Ishikawa (cell line): ENCODE results near the gene EFNA5.

Experiments
- CREB1 ChIP-seq: IDR thresholded peaks from 2 replicates; pipeline ENCODE4 v1.6.1; 2012; ENCODE audit warnings: low read depth
- FOXM1 ChIP-seq: IDR thresholded peaks from 2 replicates; pipeline ENCODE4 v1.6.1; 2012; ENCODE audit warnings: low read depth, borderline replicate concordance
- MAX ChIP-seq: IDR thresholded peaks from 2 replicates; pipeline ENCODE4 v1.6.1; 2012
- NFIC ChIP-seq: IDR thresholded peaks from 2 replicates; pipeline ENCODE4 v1.6.1; 2012
- REST ChIP-seq: IDR thresholded peaks from 2 replicates; pipeline ENCODE4 v1.6.1; 2012; ENCODE audit warnings: low read depth, mild to moderate bottlenecking
- TCF12 ChIP-seq: IDR thresholded peaks from 2 replicates; pipeline ENCODE4 v1.6.1; 2012; ENCODE audit warnings: low read depth

GRCh38 chr5:107426872-107427271 lies 243.9 kb downstream of the EFNA5 start:
- TF ChIP-seq CREB1 (no peak), TCF12 (no peak), REST (no peak), MAX (no peak), FOXM1 (no peak), NFIC (no peak)
